ENCODE measurements around the gene ABCD1. TPM values are rescaled to one million over a fixed set of nuclear protein-coding genes. Genes with fewer than 3 reads are reported as not detected.
"Not testable (repeated sequence)": the region's sequence is repeated elsewhere in the genome, so short reads cannot be mapped to it uniquely, and the experiment has no call there.

Gene ABCD1
- total RNA-seq, 4 donors from 2014 or later, result 19.9 to 54.6 (median 34.5) TPM

DNA sequence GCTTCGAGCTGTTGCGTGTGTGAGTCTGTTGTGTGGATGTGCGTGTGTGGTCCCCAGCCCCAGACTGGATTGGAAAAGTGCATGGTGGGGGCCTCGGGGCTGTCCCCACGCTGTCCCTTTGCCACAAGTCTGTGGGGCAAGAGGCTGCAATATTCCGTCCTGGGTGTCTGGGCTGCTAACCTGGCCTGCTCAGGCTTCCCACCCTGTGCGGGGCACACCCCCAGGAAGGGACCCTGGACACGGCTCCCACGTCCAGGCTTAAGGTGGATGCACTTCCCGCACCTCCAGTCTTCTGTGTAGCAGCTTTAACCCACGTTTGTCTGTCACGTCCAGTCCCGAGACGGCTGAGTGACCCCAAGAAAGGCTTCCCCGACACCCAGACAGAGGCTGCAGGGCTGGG lies 28.6 kb upstream of the ABCD1 start:
- H3K9me3 ChIP-seq, result no peaks in the 10 kb centered on the region
- ATAC-seq, result no peak
- intact Hi-C loops (cut with DNase I; ENCODE audit: low total_unique reads) (no loop called here), in situ Hi-C loops (cut with MboI; ENCODE audit: low sequenced_read_pairs in 4 of 4) (no loop called here)
- TF ChIP-seq, protein P1, sequence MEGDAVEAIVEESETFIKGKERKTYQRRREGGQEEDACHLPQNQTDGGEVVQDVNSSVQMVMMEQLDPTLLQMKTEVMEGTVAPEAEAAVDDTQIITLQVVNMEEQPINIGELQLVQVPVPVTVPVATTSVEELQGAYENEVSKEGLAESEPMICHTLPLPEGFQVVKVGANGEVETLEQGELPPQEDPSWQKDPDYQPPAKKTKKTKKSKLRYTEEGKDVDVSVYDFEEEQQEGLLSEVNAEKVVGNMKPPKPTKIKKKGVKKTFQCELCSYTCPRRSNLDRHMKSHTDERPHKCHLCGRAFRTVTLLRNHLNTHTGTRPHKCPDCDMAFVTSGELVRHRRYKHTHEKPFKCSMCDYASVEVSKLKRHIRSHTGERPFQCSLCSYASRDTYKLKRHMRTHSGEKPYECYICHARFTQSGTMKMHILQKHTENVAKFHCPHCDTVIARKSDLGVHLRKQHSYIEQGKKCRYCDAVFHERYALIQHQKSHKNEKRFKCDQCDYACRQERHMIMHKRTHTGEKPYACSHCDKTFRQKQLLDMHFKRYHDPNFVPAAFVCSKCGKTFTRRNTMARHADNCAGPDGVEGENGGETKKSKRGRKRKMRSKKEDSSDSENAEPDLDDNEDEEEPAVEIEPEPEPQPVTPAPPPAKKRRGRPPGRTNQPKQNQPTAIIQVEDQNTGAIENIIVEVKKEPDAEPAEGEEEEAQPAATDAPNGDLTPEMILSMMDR (IDR thresholded peaks at IDR 0.05 in 4 of 5, conservative IDR thresholded peaks at IDR 0.05 in 1 of 5), result no peak
- no peak for TF ChIP-seq POLR2A (IDR thresholded peaks at IDR 0.05)
- peaks cover 0 to 9% of the 10 kb centered on the region in 2 donors for H3K36me3 ChIP-seq
- peaks cover 7 to 54% of the 10 kb centered on the region in 2 donors for H3K4me1 ChIP-seq
- DNase-seq, result no peak
- no peaks in the 10 kb centered on the region for H3K27me3 ChIP-seq
- H3K27ac ChIP-seq, result peak overlapping the region; percentile 85 to 91 (median 90)
- no peak overlapping the region for H3K4me3 ChIP-seq

DNA sequence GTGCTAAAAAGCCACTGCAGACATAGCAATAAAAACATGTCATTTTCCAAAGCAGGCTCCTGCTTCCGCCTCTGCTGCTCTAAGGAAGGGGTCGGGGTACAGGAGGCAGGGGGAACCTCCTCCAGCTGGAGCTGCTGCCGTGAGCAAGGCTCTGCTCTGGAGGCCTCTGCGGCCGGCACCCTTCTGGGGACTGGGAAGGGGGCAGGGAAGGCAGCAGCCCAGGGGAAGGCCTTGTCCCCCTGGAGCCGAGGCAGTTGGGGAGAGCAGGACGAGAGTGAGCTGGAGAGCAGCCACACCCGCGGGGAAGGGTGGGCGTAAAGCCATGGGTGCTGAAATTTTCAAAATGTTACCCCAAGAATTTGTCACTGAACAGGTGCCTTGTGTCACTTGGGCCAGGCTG lies 28.1 kb upstream of the ABCD1 start:
- intact Hi-C loops (cut with DNase I; ENCODE audit: low total_unique reads); ATAC-seq; in situ Hi-C loops (cut with MboI; ENCODE audit: low sequenced_read_pairs in 4 of 4); H3K27me3 ChIP-seq; H3K4me3 ChIP-seq; DNase-seq; H3K36me3 ChIP-seq; H3K9me3 ChIP-seq: not testable (repeated sequence)
- Histone ChIP-seq H3K27ac (peak overlapping the region; percentile 85 to 91 (median 90)), H3K4me1 (peaks cover 7 to 59% of the 10 kb centered on the region in 2 donors)

DNA sequence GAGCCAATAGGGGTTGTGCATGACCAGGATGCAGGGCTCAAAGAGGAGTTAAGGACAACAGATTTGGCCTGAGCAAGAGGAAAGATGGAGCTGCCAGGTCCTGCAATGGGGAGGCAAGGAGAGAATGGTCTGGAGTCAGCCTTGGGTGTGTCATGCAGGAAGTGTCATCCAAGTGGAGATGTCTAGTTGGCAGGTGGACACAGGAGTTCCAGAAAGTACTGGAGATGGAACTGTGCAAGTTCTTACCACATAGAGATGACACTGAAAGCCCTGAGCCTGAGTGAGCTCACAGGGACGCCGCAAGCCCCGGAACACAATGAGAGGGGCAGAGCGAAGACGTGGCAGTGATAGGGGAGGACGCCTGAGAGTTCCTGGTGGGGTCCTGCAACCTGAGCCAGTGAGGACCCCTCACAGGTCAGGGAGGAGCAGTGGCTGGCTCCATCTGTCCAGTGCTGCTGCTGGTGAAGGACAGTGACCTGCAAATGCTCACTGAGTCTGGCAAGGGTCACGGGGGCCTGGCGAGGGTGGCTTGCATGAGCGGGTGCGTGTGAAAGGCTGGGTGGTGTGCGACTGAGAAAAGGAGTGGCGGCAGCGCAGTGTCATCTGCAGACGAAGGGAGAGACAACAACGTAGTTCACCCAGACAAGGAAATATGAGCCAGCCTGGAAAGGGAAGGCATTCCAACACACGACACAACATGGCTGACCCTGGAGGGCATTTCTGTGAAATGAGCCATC lies 27.5 kb upstream of the ABCD1 start:
- peak; percentile 59 to 73 for ATAC-seq

DNA sequence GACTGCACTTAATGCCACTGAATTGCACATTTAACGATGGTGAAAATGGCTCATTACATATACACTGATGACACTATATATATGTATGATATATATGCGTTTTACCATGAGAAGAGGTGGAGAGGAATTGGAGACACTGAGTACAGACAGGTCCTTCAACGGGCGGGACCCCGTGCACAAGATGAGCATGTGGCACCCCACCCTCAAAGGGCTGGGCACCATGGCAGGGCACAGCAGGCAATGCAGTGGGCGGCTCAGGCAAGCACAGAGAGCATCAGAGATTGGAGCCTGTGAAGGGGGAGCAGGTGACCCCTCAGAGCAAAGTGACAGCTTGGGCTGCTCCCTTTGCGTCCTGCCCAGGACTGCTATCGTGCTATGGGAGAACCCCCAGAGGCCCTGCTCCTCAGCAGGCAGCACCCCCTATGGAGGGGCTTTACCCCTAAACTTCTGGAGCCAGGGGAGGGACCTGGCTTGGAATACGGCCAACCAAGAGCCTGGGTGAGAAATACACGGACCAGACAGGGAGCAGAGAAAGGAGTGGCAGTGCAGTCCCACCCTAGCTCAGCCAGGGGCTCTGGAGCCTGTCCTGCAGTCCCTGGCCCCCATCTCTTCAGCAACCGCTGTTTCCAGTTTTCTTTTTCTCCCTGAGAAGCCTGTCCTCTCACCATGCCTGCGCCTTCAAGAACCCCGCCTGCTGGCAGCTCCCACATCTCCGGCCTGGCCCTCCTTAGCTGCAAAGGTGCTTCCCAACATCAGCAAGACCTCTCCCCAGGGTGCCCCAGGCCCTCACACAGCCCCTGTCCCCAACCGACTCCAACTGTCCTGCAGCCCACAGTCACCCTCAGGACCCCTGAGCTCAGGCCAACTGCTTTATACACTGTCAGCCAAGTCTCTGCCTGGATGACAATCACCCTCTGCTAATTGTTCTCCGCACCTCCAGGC lies 26.5 kb upstream of the ABCD1 start:
- Histone ChIP-seq H3K4me3 (no peak overlapping the region), H3K27me3 (no peaks in the 10 kb centered on the region), H3K36me3 (peaks cover 0 to 9% of the 10 kb centered on the region in 2 donors), H3K9me3 (no peaks in the 10 kb centered on the region), H3K4me1 (peaks cover 18 to 62% of the 10 kb centered on the region in 2 donors), H3K27ac (peak overlapping the region; percentile 85 to 91 (median 90))
- TF ChIP-seq, protein P1 (IDR thresholded peaks at IDR 0.05 in 4 of 5, conservative IDR thresholded peaks at IDR 0.05 in 1 of 5), result no peak
- no peak for TF ChIP-seq POLR2A (IDR thresholded peaks at IDR 0.05)
- intact Hi-C loops (cut with DNase I; ENCODE audit: low total_unique reads) (no loop called here), in situ Hi-C loops (cut with MboI; ENCODE audit: low sequenced_read_pairs in 4 of 4) (no loop called here)
- DNase-seq, result no peak
- no peak for ATAC-seq

More for the DNA sequence above, 27.5 kb upstream of the ABCD1 start:
- H3K4me1 ChIP-seq, result peaks cover 13 to 61% of the 10 kb centered on the region in 2 donors
- peak in 1 of 2 donors; percentile 80 for DNase-seq
- H3K9me3 ChIP-seq; H3K27me3 ChIP-seq; H3K36me3 ChIP-seq; in situ Hi-C loops (cut with MboI; ENCODE audit: low sequenced_read_pairs in 4 of 4); intact Hi-C loops (cut with DNase I; ENCODE audit: low total_unique reads); H3K4me3 ChIP-seq: not testable (repeated sequence)
- peak; percentile 24 to 45 for TF ChIP-seq POLR2A (IDR thresholded peaks at IDR 0.05)
- peak overlapping the region; percentile 85 to 91 (median 90) for H3K27ac ChIP-seq

DNA sequence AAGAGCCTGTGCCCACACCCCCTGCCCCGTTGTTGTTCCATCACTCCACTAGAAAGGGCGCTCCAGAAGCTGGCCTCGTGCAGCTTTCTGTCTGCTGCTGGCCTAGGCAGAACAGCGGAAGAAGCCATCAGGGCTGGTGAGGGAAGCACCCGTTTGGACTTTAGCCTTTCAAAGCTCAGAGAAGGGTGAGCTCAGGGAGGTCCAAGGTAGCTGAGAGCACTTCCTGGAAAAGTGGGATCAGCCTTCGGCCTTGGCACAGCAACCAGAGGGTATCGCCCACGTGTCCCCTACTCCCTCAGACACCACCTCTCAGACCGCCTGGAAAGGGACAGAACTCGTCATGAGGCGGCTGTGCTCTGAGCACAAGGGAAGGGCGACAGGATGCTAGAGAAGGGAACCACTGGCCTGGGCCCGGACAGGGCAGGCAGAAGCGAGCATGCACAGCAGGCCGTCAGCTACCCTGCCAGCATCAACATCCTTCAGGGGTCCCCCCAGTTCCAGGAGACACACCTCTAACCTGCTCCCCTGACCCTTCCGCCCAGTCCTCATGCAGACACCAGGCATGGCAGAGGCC lies 25.4 kb upstream of the ABCD1 start:
- H3K9me3 ChIP-seq; intact Hi-C loops (cut with DNase I; ENCODE audit: low total_unique reads); H3K36me3 ChIP-seq; in situ Hi-C loops (cut with MboI; ENCODE audit: low sequenced_read_pairs in 4 of 4); ATAC-seq; H3K4me3 ChIP-seq; H3K27me3 ChIP-seq: not testable (repeated sequence)
- Histone ChIP-seq H3K4me1 (peaks cover 27 to 72% of the 10 kb centered on the region in 2 donors), H3K27ac (peak overlapping the region; percentile 85 to 91 (median 90))
- DNase-seq, result peak in 1 of 2 donors; percentile 22
